CD1c-positive myeloid dendritic cell (primary cell): ENCODE measurements around the gene NET1.

Experiments used
- DNase-seq: peaks from one replicate; pipeline ENCODE4 v3.0.0-alpha.2; 2016; ENCODE audit errors: extremely low spot score

NET1 gene

DNA sequence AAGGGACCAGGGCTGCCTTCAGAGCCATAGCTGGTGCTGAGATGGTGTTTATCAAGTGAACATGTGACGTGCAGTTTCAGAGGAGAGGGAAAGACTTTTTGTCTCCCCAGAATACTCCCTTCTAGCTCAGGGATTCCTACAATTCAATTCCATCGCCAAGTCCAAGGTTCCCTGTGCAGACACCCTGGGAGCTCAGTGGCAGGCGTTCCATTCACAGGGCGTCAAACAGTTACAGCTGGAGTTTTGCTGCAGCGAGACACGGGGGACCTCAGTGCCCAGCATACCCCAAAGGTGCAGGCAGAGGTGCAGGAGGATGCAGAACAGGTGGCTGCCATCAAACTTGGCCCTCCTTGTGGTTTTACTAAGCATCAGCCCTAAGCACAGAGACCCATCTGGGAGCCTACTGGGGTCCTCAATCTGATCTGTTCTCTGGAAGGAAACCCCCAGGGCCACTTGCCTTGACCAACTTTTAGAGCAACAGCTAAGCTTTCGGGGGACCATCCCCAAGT is 87.9 kb downstream of the NET1 start:
- no peak for DNase-seq

DNA sequence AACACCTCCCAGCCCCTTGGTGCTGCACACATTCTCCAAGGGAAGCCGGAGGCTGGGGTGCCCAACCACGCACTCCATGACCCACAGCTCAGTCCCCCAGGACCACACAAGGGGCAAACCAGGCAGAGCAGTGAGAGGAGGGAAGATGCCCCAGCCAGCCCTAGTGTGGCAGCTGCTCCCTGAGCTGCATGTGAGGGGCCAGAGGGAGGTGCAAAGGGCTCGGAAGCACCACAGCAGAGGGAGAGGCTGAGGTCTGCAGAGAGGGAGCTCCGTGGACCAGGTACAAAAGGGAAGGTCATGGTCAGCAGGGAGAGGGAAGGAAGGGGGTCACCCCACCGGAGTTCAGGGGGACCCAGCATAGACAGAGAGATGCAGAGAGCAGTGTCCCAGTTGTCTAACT is 88.6 kb downstream of the NET1 start:
- no peak for DNase-seq

DNA sequence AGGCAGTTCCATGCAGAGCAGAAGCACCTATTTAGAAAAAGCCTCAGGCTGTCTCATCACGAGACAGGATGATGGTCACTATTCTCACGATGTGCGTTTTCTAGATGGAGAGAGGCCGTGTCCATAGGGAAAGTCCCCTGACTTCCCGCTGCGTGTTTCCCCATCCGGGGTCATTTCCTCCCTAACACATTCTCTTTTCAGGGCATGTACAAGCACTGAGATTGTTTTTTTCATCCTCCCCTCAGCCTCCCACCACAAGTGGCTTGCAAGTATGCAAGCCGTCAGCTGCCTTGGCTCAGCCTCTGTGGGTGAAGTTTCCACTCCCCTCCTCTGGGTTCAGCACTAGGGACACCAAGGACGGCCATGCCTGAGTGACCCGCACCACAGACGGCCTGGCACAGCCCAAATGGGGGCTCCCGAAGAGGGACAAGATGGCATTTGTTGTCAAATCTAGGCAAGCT is 89.7 kb downstream of the NET1 start:
- no peak for DNase-seq

DNA sequence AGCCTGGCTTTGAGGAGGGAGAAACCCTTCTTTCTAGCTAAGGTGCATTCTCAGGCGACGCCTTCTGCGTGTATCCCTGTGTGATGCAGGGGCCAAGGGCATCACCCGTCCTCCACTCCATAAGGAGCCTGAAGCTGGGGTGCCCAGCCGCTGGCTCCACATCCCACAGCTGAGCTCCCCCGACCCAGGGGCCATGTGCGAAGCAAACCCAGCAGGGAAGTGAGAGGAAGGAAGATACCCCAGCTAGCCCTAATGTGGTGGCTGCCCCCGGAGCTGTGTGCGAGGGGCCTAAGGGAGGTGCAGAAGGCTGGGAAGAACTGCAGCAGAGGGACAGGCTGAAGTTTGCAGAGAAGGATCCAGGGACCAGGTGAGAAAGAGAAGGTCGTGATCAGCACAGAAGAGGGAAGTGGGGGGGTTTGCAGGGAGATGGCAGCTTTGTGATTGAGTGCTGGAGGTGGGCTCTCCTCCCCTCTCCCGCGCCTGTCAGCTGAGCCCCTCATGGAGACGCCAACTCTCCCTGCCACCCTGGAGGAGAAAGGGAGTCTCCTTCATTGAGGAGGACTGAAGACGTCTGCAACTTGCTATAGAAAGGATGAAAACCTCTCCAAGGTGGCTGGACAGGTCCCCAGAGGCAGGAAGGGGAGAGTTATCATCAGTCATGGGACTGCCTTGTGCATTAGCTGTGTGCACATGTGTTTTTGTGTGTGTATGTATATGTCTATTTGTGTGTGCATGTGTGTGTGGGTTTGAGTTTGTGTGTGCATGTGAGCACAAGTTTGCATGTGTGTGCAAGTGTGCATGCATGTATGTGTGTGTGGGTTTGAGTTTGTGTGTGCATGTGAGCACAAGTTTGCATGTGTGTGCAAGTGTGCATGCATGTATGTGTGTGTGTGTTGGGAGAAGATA is 90.5 kb downstream of the NET1 start:
- DNase-seq = no peak

DNA sequence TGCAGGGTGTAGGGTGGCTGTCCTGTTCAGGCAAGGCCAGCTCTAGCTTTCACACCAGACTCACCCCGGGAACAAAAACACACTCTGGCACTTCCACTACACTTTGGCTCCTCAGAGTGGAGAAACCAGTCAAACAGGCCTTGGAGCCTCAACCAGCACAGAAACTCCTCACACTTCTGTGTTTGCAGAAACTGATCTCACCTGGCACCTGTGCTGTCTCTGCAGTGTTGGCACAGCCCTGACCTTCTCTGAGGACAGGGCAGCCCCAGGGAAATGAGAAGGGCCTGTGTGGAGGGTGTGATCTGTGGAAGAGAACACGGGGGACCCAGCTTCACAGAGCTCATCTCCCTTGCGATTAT is 91.1 kb downstream of the NET1 start:
- no peak for DNase-seq

DNA sequence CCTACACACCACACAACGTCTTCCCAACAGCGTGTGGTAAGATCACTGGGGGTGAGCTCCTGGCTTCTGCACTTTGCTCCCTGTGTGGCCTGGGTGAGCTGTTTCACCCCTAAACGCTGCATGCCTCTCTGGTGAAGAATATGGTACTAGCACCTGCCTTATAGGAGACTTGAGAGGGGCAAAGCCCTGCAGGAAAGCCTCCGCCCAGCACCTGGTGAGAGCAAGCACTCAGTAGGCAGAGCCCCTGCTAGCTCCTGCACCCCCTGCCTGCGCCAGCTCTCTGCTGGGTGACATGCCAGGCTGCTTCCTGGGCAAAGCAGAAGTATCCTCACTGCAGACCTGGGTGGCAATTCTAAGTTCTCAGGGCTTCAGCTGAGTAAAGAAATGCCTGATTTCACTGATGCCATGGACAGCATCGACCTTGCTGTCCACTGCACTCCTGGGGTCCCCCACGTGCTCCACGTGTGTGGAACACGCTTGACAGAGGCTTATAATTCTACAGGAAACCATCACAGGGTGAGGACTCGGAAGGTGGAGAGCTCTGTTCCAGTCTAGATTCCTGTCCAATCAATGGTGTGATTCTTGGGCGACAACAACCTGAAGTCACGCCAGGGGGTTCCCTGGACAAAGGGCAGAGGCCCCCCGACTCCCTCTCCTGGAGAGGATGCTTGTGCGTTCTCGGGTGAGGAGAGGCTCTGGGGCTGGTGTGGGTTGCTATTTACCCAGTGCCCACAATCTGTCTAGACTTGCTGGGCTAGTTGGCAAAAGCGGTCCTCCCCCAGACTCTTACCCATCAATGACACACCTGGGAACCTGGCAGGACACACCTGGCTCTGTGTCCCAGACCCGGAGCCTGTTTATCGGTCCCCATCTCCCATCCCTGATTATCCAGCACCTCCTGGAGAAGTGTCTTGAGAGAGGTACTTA is 92.1 kb downstream of the NET1 start:
- no peak for DNase-seq

DNA sequence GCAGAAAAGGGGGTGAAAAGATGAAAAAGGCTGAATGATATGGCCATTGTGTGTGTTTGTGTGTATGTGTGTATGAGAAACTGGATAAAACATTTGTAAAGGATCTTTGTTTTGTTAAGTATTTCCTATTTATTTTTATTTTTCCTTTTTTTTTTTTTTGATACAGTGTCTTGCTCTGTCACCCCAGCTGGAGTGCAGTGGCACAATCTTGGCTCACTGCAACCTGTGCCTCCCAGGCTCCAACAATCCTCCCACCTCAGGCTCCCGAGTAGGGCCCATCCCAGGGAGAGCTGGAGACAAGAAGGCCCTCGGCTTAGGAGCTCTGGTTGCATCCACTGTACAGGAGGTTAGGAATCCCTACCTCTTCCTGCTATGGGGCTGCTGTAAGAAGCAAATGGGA is 93.9 kb downstream of the NET1 start:
- no peak for DNase-seq

DNA sequence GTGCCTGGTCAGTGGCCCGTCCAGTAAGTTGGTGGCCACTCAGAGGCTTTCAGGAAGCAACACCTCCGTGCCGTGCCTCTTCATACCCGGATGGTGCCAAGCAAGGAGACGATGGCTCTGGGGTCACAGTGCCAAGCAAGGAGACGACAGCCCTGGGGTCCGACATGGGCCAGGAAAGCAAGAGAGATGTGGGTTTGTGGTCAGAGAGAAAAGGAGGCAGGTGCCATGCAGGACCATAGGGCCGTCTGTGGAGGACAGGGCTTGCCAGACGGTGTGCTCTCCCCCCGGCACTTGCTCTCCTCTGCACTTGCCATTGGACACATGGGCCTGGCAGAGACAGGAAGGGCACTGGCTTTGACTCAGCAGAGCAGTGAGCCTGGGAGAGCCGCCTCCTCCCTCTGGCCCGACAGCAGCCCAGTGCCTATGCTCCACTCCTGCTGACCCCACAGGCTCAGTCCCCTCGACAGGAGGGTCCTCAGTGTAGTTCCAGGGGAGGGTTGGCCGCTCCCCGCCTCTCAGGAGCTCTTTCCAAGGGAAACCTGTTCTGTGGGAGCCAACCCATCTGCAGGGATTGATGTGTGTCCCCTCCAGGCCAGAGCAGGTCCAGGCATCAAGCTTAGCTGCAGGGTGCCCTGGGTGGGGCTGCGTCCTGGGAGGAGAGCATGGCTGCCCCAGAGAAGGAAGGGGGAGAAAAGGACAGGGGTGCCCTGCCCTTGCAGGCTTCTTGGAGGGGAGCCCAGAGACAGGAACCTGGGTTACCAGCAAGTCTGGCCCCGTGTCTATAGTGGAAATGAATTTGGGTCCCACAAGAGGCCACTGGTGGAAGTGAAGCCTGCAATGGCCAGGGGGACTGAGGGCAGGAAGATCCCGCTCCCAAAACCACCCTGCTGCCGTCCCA is 94.6 kb downstream of the NET1 start:
- no peak for DNase-seq

DNA sequence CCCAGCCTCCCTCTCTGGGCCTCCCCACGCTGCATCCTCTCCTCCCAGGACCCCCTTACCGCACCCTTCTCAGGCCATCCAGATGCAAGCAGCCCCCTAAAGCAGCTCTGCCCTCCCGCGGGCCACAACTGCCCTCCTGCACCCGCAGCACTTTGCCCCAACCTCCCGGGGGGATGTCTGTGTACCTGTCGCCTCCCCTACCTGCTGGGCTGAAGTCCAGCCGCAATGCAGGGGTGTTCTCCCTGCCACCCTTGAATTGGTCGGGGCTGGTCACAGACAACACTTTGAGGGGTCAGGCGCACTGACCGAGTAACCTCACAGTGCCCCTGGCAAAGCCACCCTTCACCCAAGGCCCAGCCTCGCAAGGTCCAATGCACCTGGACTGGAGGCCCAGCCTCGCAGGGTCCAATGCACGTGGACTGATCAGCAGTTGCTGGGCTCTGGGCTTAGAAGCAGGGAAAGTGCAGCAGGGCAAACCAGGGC is 95.3 kb downstream of the NET1 start:
- DNase-seq = no peak

DNA sequence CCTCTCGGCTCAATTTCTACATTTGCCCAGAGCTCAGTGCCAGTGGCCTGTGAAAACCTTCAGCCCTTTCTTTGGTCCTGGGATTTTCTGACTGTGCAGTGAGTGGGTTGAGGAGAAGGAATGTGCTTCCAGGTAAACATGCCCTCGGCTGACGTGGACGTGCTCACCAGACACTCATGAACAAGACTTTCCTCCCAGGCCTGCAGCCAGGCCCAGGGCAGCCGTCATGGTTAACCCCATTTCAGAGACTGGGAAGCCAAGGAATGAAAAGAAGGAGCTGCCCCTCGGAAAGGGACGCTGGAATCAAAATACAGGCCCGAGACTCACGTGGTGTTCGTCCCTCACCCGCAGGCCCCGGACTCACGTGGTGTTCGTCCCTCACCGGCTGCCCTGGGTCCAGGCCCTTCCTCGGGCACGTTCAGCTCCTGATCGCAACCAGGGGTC is 95.8 kb downstream of the NET1 start:
- no peak for DNase-seq
